SK-MEL-5 (cell line): Measurements from ENCODE around the gene CYP2F1. TPM values are rescaled to one million over a fixed set of nuclear protein-coding genes. Genes with fewer than 3 reads are reported as not detected.
A peak's percentile ranks its signal among the peaks of the same experiment; 100 is the strongest.

Experiments used
- DNase-seq: peaks from one replicate; pipeline ENCODE4 v3.0.0-alpha.2; 2016; ENCODE audit warnings: low read depth, low spot score
- in situ Hi-C: cut with HindIII; loops from 2 replicates; pipeline ENCODE4 v1.10.0; 2016; ENCODE audit warnings: low sequenced_read_pairs, high pct_unique_total_duplicates, low pct_unique_long_range_greater_than_20kb
- total RNA-seq: library from RNA; depleted of rRNA; stranded (reverse); fragments of >200 nt; shearing (Covaris generic); gene quantifications from 2 replicates; pipeline ENCODE4 v1.2.3, GENCODE V29; 2014; rRNA removed

The CYP2F1 gene
- total RNA-seq, 1 experiment from 2014 or later = not detected

DNA sequence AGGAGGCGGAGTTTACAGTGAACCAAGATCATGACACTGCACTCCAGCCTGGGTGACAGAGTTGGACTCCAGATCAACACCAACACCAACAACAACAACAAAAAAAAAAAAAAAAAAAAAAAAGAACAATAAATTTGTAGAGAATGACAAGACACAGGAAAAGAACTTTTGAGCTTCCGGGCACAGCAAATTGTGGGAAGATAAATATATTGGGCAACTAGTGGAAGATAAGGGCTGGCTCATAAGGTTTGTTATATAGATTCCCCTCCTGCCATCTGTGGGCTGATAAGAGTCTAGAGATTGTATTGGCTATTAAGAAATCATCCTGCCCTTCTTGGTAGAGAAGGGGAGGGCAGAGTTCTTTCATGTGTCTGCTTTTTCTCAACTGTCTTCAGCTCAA, 45.6 kb downstream of the CYP2F1 start:
- DNase-seq = no peak
- in situ Hi-C loops = no loop called here

DNA sequence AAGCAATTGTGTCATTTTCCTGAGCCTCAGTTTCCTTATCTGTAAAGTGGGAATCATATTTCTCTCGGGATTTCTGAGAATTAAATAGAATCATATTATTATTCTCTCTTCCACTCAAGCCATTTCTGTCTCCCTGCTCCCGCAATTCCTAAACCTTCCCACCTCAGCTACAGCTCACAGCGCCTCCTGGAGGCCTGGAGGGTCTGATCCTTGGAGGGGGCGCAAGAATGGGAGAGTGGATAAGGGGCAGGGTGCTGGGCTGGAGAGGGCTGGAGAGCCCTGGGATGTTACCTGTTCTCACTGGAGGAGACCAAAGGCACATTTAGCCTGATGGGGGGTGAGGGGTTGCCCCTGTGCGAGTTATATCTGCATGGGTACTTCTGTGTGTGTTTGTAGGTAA, 47.7 kb downstream of the CYP2F1 start:
- peak; percentile 14 for DNase-seq
- in situ Hi-C loops = no loop called here

GRCh38 chr19:41166944-41167804, 52.9 kb downstream of the CYP2F1 start:
- in situ Hi-C loops = no loop called here
- DNase-seq = no peak

DNA sequence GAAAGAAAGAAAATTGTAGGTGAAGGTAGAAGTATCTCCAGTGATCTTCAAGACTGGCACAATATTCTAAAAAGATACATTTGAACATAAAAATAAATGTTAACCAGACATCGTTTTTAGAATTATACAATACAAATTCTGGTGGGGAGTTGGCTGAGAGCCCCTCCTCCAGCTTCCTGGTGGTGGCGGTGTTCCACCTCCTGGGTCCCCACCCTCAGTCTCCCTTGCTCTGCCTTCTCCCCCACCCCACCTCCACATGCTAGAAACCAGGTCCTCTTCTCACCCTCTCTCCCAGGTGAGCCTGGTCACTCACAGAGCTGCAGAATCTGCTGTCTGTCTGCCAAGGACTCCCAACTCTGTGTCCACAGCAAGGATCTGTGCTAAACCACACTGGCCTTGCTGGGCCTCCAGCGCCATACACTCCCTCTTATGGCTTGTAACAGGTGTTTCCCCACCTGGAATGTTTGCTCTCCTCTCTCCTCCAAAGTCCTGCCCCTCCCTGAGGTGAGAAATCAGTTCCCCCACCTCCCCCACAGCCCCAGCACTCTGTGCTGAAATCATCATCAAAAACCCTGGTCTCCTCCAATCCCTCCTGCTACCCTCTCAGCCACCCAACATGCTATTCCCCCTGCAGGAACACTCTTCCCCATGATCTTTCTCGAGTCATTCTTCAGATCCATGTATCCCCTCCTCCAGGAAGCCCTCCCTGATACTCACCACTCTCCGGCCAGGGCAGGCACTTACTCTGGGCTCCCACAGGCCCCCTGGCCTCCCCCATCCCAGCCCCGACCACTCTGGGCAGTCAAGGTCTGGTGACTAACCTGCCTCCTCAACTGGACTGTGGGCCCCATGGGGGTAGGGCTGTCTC, 58.3 kb downstream of the CYP2F1 start:
- DNase-seq = no peak
- in situ Hi-C loops = no loop called here

DNA sequence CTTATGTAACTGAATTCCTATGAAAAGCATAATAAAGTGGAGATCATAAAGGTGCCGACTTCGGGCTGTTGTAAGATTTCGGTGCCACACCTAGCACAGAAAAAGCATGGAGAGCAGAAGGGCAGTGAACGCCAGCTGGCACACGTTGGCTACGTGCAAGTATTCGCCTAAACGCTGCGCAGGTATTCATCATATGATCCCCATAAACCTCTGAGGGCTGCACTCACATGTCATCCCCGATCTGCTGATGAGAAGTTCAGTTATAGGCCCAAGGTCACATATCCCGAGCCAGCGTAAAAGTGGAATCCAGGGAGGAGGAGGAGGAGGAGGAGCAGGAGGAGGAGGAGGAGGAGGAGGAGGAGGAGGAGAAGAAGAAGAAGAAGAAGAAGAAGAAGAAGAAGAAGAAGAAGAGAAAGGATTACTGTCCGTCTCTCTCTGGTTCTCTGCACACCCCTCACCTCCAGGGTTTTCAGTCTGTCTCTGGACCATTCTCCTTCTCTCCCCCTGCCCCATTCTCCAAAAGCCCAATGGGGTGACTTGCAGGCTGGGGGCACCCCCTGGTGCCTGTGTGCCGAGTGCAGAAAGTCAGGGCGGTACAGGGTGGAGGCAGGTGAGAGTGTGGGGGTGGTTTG, 60.2 kb downstream of the CYP2F1 start:
- in situ Hi-C loops = no loop called here
- DNase-seq = no peak

- no peak for DNase-seq
- in situ Hi-C loops = no loop called here
Observed at GRCh38 chr19:41175801-41176777, 61.9 kb downstream of the CYP2F1 start.

Other genes with a start within 250 kb of the CYP2F1 start
- not detected in 2 replicates for gene CYP2A7, start 232.2 kb upstream of the CYP2F1 start, total RNA-seq
- 0.13 TPM in 1 of 2 replicates, not detected in the other for gene CYP2B6, start 123.2 kb upstream of the CYP2F1 start, total RNA-seq
- not detected in 2 replicates for gene CYP2A13, start 26.0 kb upstream of the CYP2F1 start, total RNA-seq
- not detected in 2 replicates for gene CYP2S1, start 78.8 kb downstream of the CYP2F1 start, total RNA-seq
- 0.03 TPM in 1 of 2 replicates, not detected in the other for gene AXL, start 104.8 kb downstream of the CYP2F1 start, total RNA-seq
- 56.4 and 59.7 TPM in 2 replicates for gene HNRNPUL1, start 149.9 kb downstream of the CYP2F1 start, total RNA-seq
- gene CCDC97, start 195.7 kb downstream of the CYP2F1 start, total RNA-seq = 6.9 and 9.8 TPM in 2 replicates
- gene TGFB1, start 239.5 kb downstream of the CYP2F1 start, total RNA-seq = 4.3 and 5.5 TPM in 2 replicates
- 0.69 and 2.6 TPM in 2 replicates for gene B9D2, start 249.7 kb downstream of the CYP2F1 start, total RNA-seq